Mononuclear cell (primary cell): ENCODE data around the gene GBX1. TPM values are rescaled to one million over a fixed set of nuclear protein-coding genes. Genes with fewer than 3 reads are reported as not detected.

ENCODE experiments used
- H3K27me3 ChIP-seq: 2 replicates; pipeline ENCODE4 v1.6.0; 2011; ENCODE audit warnings: low read length, control low read depth; ENCODE audit not compliant: insufficient read depth
- H3K4me1 ChIP-seq: 2 replicates; pipeline ENCODE4 v1.5.1; 2011; ENCODE audit warnings: mild to moderate bottlenecking, low read length, control low read depth; ENCODE audit not compliant: insufficient read depth
- H3K4me3 ChIP-seq: 2 replicates; pipeline ENCODE4 v1.5.1; 2011; ENCODE audit warnings: mild to moderate bottlenecking, low read length, moderate library complexity
- H3K9me3 ChIP-seq: 2 replicates; pipeline ENCODE4 v1.5.1; 2011; ENCODE audit warnings: low read depth, mild to moderate bottlenecking, control low read depth, low read length
- total RNA-seq: library from RNA; depleted of rRNA; stranded (reverse); fragments of >200 nt; gene quantifications from one replicate; pipeline ENCODE4 v1.2.3, GENCODE V29; 2012

Gene GBX1
- total RNA-seq, 1 donor: not detected

DNA sequence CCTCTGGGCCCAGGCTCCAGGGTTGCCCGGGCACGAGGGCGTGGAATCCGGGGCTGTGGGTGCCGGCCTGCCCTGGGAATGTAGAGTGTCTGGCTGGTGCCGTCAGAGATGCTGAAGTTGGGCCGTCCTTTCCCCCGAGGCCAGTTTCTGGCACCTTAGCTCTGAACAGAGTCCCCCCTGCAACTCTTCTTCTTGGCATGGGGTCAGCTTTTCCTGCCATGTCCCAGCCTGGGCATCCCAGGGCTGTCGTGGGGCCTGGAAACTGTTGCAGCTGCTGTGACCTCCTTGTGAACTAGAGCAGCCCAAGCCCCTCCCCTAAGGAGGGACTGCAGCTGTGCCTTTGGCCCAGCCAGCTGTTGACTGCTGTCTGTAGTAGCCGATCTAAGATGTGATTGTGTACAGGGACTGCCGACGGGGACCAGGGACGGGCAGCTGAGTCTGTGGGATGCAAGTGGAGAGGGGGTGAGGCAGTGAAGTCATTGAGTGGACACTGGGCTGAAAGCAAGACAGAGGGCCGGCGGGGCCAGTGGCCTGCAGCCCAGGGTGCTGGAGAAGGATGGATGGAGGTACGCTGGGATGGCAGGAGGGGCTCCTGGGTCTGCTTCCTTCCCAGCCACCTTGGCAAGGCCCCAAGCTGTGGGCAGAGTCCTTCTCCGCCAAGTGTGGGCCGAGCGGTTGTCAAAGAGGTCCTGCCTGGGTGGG, 35.8 kb downstream of the GBX1 start:
- no peaks in the 10 kb centered on the region for H3K9me3 ChIP-seq
- no peak overlapping the region for H3K4me3 ChIP-seq
- H3K4me1 ChIP-seq: no peaks in the 10 kb centered on the region
- no peaks in the 10 kb centered on the region for H3K27me3 ChIP-seq

DNA sequence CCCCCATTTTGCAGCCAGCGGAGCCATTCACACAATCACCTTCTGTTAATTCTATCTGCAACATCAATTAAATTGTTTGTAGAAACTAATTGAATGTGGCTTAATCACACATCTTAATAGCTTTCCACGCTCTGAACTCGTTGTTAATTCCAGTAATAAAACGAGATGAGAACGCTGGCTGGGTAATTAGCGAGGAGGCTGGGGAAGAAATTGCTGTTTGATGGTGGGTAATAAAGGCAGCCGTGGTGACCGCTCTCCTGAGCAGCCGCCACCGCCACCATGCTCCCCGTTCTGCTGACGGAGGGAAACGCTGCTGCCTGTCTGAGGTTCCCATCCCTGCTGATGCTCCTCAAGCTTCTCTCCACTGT, 36.3 kb downstream of the GBX1 start:
- Histone ChIP-seq H3K4me3 (no peak overlapping the region), H3K9me3 (no peaks in the 10 kb centered on the region), H3K27me3 (no peaks in the 10 kb centered on the region), H3K4me1 (no peaks in the 10 kb centered on the region)

DNA sequence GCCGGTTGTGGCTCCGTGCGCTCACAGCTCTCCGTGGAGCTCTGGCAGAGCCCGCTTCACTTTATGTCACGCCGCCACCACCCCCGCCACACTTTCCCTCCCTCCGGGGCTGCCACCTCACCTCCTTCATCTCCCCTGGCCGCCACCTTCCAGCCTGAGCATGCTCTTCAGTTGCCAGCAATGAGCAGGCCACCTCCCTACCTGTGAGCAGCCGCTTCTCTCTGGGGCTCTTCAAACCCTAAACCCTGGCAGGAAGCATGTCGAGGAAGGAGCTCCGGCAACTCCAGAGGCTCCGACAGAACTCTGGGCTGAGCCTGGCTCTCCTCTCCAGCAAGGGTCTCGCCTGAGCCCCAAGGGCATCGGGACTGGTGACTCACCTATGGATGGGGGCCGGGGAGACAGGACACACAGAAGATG, 36.7 kb downstream of the GBX1 start:
- Histone ChIP-seq H3K9me3 (no peaks in the 10 kb centered on the region), H3K4me3 (no peak overlapping the region), H3K4me1 (no peaks in the 10 kb centered on the region), H3K27me3 (no peaks in the 10 kb centered on the region)

DNA sequence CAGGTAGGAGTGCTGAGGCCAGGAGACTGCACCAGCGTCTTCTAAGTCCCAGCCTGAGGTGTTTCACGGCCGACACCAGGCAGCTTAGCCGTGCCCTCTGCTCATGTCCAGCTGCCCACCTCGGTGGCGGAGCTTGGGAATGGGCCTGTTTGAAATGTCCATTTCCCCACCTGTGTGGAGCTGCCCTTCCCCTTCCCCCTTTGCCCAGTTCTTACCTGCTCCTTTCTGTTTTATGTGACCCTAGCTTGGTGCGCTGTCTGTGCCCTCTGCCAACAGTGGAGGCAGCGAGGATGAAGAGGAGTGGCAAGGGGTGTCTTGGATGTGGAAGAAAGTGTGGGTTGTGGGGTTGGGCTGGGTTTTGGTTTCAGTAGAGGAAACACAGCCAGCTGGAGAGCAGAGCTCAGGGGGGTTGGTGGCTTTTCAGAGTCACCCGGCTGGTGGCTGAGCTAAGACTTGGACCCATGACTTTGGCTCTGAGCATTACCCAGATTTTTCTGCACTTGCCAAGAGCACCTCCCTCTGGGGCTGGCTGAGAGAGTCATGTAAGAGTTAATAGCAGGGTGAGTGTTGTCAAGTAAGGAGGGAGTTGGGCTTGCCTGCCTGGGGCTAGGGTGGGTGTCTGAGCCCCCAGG, 37.4 kb downstream of the GBX1 start:
- Histone ChIP-seq H3K9me3 (no peaks in the 10 kb centered on the region), H3K27me3 (no peaks in the 10 kb centered on the region), H3K4me1 (no peaks in the 10 kb centered on the region), H3K4me3 (no peak overlapping the region)

DNA sequence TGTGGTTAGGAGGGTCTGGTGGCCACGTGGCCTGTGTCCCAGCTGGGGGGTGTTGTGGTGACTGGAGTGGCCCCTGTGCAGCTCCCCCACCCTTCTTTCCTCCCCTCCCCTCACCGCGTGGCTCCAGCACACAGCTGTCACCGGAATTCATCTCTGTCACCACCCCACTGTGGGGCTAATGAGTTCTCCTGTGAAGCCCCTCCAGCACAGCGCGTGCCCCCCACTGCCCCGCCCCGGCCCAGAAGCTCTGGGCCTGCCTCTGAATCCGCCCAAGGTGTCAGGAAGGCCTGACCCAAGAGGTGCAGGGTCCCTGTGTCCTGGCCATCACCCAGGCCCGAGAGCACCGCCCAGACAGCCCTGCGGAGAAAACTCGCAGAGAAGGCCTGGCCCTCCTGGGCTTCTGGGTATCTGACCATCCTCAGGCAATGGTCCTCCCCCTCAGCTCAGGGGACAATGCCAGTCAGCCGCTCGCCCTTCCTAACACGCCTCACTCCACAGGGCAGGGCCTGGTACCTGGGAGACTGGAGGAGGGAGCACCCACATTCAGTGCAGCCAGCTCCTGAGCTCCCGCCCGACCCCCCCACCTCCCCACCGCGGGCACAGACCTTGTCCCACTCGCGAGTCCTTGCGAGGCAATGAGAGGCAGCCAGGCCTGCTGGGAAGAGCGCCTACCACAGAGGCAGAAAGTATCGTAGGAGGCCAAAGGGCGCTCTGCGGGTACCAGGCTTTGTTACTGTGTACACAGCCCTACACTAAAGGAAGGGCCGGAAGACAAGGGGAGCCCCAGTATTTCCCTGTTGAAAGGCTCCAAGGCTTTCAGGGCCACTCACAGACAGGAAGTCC, 38.2 kb downstream of the GBX1 start:
- no peaks in the 10 kb centered on the region for H3K27me3 ChIP-seq
- H3K4me3 ChIP-seq: no peak overlapping the region
- no peaks in the 10 kb centered on the region for H3K4me1 ChIP-seq
- H3K9me3 ChIP-seq: no peaks in the 10 kb centered on the region

DNA sequence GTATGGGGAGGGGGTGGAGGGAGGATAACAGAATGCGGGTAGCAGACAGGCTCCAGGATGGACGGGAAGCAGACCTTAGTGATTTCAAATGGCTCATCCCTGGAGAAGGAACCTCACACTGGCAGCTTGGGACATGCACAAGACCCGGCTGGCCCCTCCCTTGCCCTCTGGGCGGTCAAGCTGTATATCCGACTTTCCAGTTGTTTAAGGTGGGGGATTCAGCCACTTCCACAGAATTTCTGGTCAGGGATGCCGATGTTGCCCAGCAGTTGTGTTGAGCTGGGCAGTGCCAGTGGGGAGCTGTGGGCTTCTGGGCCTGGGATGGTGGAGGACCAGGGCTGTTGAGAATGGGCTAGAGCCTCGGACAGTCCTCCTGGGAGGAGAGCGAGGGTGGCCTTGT, 38.8 kb downstream of the GBX1 start:
- Histone ChIP-seq H3K9me3 (no peaks in the 10 kb centered on the region), H3K4me1 (no peaks in the 10 kb centered on the region), H3K27me3 (no peaks in the 10 kb centered on the region), H3K4me3 (no peak overlapping the region)

DNA sequence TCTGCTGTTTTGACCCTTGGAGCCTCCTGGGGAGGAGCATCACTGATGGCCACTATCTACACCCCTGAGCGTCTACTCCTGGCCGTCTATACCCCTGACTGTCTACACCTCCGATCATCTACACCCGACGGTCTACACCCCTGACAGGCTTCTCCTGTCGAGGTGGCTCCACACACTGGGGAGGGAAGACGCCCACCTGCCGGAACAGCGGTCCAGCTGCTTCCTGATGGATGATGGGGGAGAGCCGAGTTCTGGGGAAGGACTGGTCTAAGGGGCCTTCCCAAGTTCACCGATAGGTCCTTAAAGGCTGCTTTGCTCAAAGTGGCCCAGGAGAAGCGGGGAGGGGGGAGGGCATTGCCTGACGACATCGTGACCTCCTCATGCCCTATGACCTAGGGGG, 39.4 kb downstream of the GBX1 start:
- Histone ChIP-seq H3K4me3 (no peak overlapping the region), H3K4me1 (no peaks in the 10 kb centered on the region), H3K9me3 (no peaks in the 10 kb centered on the region), H3K27me3 (no peaks in the 10 kb centered on the region)

DNA sequence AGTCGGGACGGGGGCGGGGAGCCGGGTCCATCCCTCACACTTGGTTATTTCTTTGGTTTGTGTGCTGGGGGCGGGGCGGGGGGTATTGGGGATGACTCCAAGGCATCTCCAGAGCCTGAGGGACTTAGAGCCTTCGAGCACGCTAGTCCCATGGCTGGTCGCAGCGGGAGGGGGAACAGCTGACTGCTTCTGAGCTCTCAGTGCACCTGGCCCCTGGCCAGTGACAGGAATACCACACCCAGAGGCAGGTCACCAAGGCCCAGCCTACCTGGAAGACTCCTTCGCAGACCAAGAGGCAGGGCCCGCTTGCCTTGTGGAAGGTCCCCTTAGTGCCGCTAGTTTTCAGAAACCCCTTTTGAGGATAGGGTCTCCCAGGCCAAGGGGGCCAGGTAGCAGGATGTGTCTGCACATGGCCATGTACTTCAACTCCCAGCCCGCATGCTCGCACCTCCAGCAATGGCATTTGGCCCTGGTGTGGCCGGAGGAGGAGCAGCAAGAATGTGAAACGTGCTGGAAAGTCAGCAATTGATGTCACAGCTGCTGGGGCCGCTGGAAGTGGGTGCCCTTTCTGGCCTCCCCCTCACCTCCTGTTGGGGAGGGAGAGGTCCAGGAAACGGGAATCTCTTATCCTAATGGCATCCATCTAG, 40.9 kb downstream of the GBX1 start:
- H3K27me3 ChIP-seq: no peaks in the 10 kb centered on the region
- H3K4me3 ChIP-seq: no peak overlapping the region
- H3K9me3 ChIP-seq: no peaks in the 10 kb centered on the region
- no peaks in the 10 kb centered on the region for H3K4me1 ChIP-seq

DNA sequence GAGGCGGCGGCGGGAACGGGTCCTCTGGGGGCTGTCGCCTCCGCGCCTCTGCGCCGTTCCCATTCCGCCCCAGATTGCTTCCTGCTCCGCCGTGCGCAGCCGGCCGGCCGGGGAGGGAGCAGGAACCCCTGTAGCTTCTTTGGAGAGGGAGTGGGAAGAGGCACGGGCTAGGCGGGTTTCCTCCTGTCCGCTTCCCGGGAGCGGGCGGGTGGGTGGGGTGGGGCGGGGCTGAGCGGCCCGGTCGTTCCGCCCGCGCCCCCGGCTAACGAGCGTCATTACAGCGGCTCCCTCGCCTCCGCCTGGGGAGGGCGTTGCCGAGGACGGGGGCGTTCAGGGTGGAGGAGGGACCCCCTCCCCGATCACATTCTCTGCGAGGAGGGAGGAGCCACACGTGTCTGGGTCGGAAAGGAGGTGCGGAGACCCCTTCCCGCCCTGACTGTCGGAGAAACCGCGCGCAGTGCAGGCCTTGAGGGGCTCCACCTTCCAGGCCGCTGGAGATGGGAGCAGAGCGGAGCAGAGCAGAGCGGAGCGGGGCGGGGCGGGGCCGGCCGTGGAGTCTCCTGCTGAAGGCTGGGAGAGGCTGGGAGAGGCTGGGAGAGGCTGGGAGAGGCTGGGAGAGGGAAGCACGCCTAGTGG, 41.5 kb downstream of the GBX1 start:
- H3K9me3 ChIP-seq: no peaks in the 10 kb centered on the region
- no peaks in the 10 kb centered on the region for H3K27me3 ChIP-seq
- no peak overlapping the region for H3K4me3 ChIP-seq
- H3K4me1 ChIP-seq: no peaks in the 10 kb centered on the region

DNA sequence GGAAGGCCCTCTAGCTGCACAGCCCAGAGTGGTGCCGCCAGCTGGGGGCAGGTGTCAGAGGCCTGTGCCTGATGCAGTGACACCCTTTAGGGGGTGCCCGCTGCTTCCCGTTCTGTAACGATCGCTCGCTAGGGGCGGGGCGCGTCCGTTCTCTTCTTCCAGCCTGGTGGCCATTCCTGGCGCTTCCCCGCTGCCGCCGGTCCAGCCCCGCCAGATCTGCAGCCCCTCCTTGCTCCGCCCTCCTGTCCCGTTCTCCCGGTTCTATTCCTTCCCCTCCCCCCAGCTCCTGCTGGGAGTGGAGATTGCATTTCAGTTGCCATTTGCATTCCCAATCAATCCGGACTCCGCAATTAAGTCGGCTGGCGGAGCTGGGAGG, 42.0 kb downstream of the GBX1 start:
- no peaks in the 10 kb centered on the region for H3K4me1 ChIP-seq
- H3K9me3 ChIP-seq: no peaks in the 10 kb centered on the region
- H3K27me3 ChIP-seq: no peaks in the 10 kb centered on the region
- no peak overlapping the region for H3K4me3 ChIP-seq

DNA sequence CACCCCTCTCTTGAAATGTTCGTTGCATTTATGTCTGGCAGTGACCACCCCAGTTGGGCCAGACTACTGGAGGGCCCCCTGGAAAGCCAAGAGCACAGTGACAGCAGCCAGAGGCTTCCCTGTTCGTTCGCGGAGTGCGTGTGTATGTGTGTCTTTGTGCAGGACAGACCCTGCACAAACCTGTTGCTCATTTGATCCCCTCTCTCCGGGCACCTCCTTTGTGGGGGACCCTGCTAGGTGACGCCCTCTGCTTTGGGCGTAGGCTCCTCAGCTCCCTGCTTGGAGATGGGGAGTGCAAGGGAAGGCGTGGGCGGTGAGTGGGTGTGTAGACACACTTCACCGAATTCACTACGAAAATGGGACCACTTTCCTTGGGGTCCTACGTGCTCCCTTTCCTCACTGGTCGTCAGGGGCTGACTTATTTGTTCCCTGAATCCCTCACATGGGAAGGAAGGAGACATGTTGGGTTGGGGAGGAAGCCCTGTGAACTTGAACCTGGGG, 42.5 kb downstream of the GBX1 start:
- Histone ChIP-seq H3K27me3 (no peaks in the 10 kb centered on the region), H3K9me3 (no peaks in the 10 kb centered on the region), H3K4me3 (no peak overlapping the region), H3K4me1 (no peaks in the 10 kb centered on the region)

DNA sequence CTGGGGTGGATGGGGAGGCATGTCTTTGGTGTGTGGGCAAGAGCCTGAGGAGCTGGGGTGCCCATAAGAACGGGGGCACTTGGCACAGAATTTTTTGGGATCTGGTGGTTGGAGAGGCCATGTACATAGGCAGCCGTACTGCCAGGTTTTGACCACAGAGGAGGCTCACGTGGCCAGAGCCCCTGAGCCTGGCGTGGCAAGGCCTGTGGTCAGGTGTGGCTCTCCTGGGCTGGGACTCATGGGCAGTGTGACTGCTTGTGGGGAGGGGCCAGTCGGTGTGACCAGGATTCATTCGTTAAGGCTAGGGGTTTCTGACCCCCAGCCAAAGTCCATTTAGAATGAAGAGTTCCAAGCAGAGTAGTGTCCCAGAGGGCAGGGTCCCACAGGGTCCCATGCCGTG, 43.0 kb downstream of the GBX1 start:
- H3K27me3 ChIP-seq: no peaks in the 10 kb centered on the region
- no peaks in the 10 kb centered on the region for H3K9me3 ChIP-seq

DNA sequence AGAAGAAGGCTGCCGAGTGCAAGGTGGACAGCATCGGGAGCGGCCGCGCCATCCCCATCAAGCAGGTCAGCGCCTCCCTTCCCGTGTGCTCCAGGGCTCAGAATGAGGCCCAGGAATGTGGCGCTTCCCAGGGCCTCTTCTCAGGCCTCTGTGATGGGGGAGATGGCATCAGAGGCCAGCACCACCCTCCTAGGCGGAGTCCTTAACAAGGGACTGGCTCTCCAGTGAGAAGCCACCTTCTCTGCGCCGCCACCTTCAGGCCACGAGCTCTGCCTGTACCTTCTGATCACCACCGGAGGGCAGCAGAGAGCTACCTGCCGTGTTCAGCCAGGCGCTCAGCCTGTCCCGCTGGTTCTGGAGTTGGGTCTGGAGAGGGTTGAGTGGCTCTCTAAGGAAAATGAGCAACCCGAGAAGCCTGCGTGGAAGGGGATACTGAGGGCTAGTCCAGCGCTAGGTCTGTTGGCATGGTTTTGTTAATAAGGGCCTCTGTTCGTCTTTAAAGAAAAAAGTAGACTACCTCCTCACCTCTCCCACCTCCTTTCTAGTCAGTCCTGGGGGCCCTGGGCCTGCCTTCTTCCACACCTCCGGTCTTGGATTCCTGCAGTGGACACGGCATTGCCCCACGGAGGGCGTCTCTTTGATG, 43.6 kb downstream of the GBX1 start:
- H3K4me1 ChIP-seq: no peaks in the 10 kb centered on the region
- no peak overlapping the region for H3K4me3 ChIP-seq
- H3K9me3 ChIP-seq: no peaks in the 10 kb centered on the region
- no peaks in the 10 kb centered on the region for H3K27me3 ChIP-seq

More for the DNA sequence above, 43.0 kb downstream of the GBX1 start:
- H3K4me1 ChIP-seq: no peaks in the 10 kb centered on the region
- H3K4me3 ChIP-seq: no peak overlapping the region

DNA sequence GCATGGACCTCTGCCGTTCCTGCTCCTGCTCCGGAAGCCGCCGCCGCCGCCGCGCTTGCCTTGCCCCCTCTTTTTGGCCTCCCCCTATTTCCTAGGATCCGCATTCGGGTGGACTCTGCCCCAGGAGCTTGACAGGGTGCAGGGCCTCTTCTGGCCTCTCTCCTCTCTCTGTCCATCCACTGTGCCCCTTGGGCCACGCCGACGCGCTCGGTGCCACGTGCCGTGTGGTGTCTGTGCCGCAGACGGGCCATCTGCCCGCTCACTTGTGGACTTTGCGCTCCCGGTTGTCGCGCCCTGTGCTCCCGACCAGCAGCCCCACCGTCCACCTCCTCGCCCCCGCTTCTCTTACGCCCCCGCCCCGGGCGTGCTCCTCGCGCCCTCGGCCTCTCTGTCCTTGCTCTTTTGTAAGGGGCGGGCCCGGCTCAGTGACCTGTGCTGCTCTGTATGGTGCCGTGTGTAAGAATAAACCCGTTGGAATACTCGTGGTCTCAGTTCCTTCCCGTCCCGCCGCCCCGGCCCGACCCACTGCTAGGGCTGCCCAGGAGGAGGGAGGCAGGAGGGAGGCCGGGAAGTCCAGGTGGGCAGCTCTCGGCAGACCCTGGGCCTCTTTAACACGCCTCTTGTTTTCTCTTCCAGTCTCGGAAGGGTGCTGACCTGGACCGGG, 44.2 kb downstream of the GBX1 start:
- Histone ChIP-seq H3K4me3 (no peak overlapping the region), H3K4me1 (no peaks in the 10 kb centered on the region), H3K9me3 (no peaks in the 10 kb centered on the region)

More for the DNA sequence above, 44.2 kb downstream of the GBX1 start:
- no peaks in the 10 kb centered on the region for H3K27me3 ChIP-seq
